NCI-H2171 (cell line): ENCODE data around the gene RASSF7.

Experiments
- DNase-seq: peaks from one replicate; lab custom pipeline; 2025; lab: John Stamatoyannopoulos, UW

The RASSF7 gene

GRCh38 chr11:532986-533585 lies 27.7 kb upstream of the RASSF7 start:
- DNase-seq: no peak

- no peak for DNase-seq
Measured at GRCh38 chr11:533586-534395, 27.0 kb upstream of the RASSF7 start.

GRCh38 chr11:534396-535209 lies 26.2 kb upstream of the RASSF7 start:
- DNase-seq: no peak

- no peak for DNase-seq
Measured at GRCh38 chr11:535210-535518, 25.6 kb upstream of the RASSF7 start.

- peak; percentile 82 for DNase-seq
Measured at GRCh38 chr11:535519-536454, 25.0 kb upstream of the RASSF7 start, which contains the start of gene HRAS. HRAS (minus strand) TSS chr11:535576.

GRCh38 chr11:536841-537621 lies 23.7 kb upstream of the RASSF7 start, which contains the start of gene LRRC56:
LRRC56 (plus strand) TSS chr11:537527; CDS start chr11:540685, 3,158 bp downstream.
- peak; percentile 70 for DNase-seq

- DNase-seq: no peak
Measured at GRCh38 chr11:537622-538430, 22.9 kb upstream of the RASSF7 start.

GRCh38 chr11:538431-539051 lies 22.2 kb upstream of the RASSF7 start:
- no peak for DNase-seq

GRCh38 chr11:539971-540481 lies 20.7 kb upstream of the RASSF7 start:
- DNase-seq: no peak

GRCh38 chr11:540583-541432 lies 20.0 kb upstream of the RASSF7 start:
- no peak for DNase-seq

- DNase-seq: no peak
Measured at GRCh38 chr11:541433-541885, 19.3 kb upstream of the RASSF7 start.

- no peak for DNase-seq
Measured at GRCh38 chr11:544817-545166, 16.0 kb upstream of the RASSF7 start.

GRCh38 chr11:545171-545570 lies 15.6 kb upstream of the RASSF7 start:
- no peak for DNase-seq

GRCh38 chr11:548700-549603 lies 11.8 kb upstream of the RASSF7 start:
- DNase-seq: no peak

GRCh38 chr11:550021-550745 lies 10.6 kb upstream of the RASSF7 start:
- no peak for DNase-seq

- DNase-seq: no peak
Measured at GRCh38 chr11:550746-551085, 10.1 kb upstream of the RASSF7 start.

- no peak for DNase-seq
Measured at GRCh38 chr11:551131-551530, 9.6 kb upstream of the RASSF7 start.
